Measurements from ENCODE around the gene ITFG1.
"Not testable (repeated sequence)": the region's sequence is repeated elsewhere in the genome, so short reads cannot be mapped to it uniquely, and the experiment has no call there.

ITFG1 gene

GRCh38 chr16:47229053-47230050, 231.5 kb downstream of the ITFG1 start:
- no peak for DNase-seq

- DNase-seq = no peak
Observed at GRCh38 chr16:47228241-47228640, 232.6 kb downstream of the ITFG1 start.

- no peak for DNase-seq
Observed at GRCh38 chr16:47213761-47214440, 247.0 kb downstream of the ITFG1 start.

GRCh38 chr16:47211218-47211617, 249.6 kb downstream of the ITFG1 start:
- DNase-seq = no peak

- no peak for DNase-seq
Observed at GRCh38 chr16:47204736-47205504, 255.9 kb downstream of the ITFG1 start.

- DNase-seq = not testable (repeated sequence)
Observed at GRCh38 chr16:47203433-47203832, 257.4 kb downstream of the ITFG1 start.

- DNase-seq = no peak
Observed at GRCh38 chr16:47198180-47198575, 262.7 kb downstream of the ITFG1 start.

GRCh38 chr16:47197536-47198179, 263.2 kb downstream of the ITFG1 start:
- DNase-seq = no peak

GRCh38 chr16:47196457-47196856, 264.4 kb downstream of the ITFG1 start:
- no peak for DNase-seq

GRCh38 chr16:47182318-47182717, 278.5 kb downstream of the ITFG1 start:
- no peak for DNase-seq

GRCh38 chr16:47181066-47181465, 279.8 kb downstream of the ITFG1 start:
- not testable (repeated sequence) for DNase-seq

- DNase-seq = no peak
Observed at GRCh38 chr16:47180073-47180472, 280.8 kb downstream of the ITFG1 start.

- DNase-seq = no peak
Observed at GRCh38 chr16:47175152-47175551, 285.7 kb downstream of the ITFG1 start.

- no peak for DNase-seq
Observed at GRCh38 chr16:47162670-47163420, 298.0 kb downstream of the ITFG1 start.

GRCh38 chr16:47161464-47161863, 299.4 kb downstream of the ITFG1 start:
- DNase-seq = no peak

GRCh38 chr16:47160422-47160821, 300.4 kb downstream of the ITFG1 start:
- no peak for DNase-seq

GRCh38 chr16:47158992-47159391, 301.9 kb downstream of the ITFG1 start:
- no peak for DNase-seq

- no peak for DNase-seq
Observed at GRCh38 chr16:47156680-47157215, 304.1 kb downstream of the ITFG1 start.

- DNase-seq = not testable (repeated sequence)
Observed at GRCh38 chr16:47152501-47152900, 308.4 kb downstream of the ITFG1 start.

- DNase-seq = no peak
Observed at GRCh38 chr16:47150067-47150466, 310.8 kb downstream of the ITFG1 start.

GRCh38 chr16:47144559-47144877, 316.3 kb downstream of the ITFG1 start:
- DNase-seq = no peak
